ENCODE data around the gene ICAM3.
A peak's percentile ranks its signal among the peaks of the same experiment; 100 is the strongest.

Gene ICAM3

GRCh38 chr19:10317857-10318462, 21.5 kb downstream of the ICAM3 start:
- DNase-seq: no peak

- no peak for DNase-seq
Measured at GRCh38 chr19:10317045-10317856, 22.2 kb downstream of the ICAM3 start.

GRCh38 chr19:10316229-10317044, 23.0 kb downstream of the ICAM3 start:
- no peak for DNase-seq

GRCh38 chr19:10315335-10316214, 23.8 kb downstream of the ICAM3 start, which contains the start of gene FDX2:
FDX2 (minus strand) TSS chr19:10316015; CDS start chr19:10315996, 19 bp downstream.
- DNase-seq: peak; percentile 82 to 87

GRCh38 chr19:10309423-10309822, 30.0 kb downstream of the ICAM3 start, which contains the start of gene ZGLP1:
ZGLP1 (minus strand) TSS chr19:10309815.
- no peak for DNase-seq

GRCh38 chr19:10306327-10306726, 33.1 kb downstream of the ICAM3 start:
- DNase-seq: no peak

- no peak for DNase-seq
Measured at GRCh38 chr19:10305139-10305806, 34.2 kb downstream of the ICAM3 start.

GRCh38 chr19:10299545-10300458, 39.6 kb downstream of the ICAM3 start:
- no peak for DNase-seq

GRCh38 chr19:10295847-10296591, 43.4 kb downstream of the ICAM3 start:
- no peak for DNase-seq

GRCh38 chr19:10295305-10295846, 44.0 kb downstream of the ICAM3 start:
- no peak for DNase-seq

- DNase-seq: no peak
Measured at GRCh38 chr19:10294368-10294697, 45.1 kb downstream of the ICAM3 start.

GRCh38 chr19:10293637-10294367, 45.6 kb downstream of the ICAM3 start:
- no peak for DNase-seq

GRCh38 chr19:10292789-10293636, 46.4 kb downstream of the ICAM3 start:
- no peak for DNase-seq

GRCh38 chr19:10292206-10292788, 47.1 kb downstream of the ICAM3 start:
- no peak for DNase-seq

- no peak for DNase-seq
Measured at GRCh38 chr19:10291554-10292205, 47.7 kb downstream of the ICAM3 start.

GRCh38 chr19:10290876-10291553, 48.4 kb downstream of the ICAM3 start:
- peak in 1 of 2 experiments; percentile 64 for DNase-seq

Data from NCI-H446 (cell line).